PC-9 (cell line): ENCODE data around the gene BET1L. TPM values are rescaled to one million over a fixed set of nuclear protein-coding genes. Genes with fewer than 3 reads are reported as not detected.

Experiments
- BruUV-seq: library from RNA; stranded (reverse); fragments of 400-500 nt; replicated peaks from 2 replicates; lab custom pipeline; 2021; lab: Mats Ljungman, UMichigan
- CTCF ChIA-PET: fragments of 300-600 bp; sonication (Branson Sonifier 250); formaldehyde crosslinking; loops from one replicate; lab custom pipeline; 2022; ENCODE audit warnings: antibody characterized with exemption; lab: Charles Lee
- POLR2A ChIA-PET: fragments of 300-600 bp; sonication (Branson Sonifier 250); formaldehyde crosslinking; loops from one replicate; lab custom pipeline; 2022; ENCODE audit warnings: antibody characterized with exemption; ENCODE audit not compliant: unreplicated experiment; lab: Charles Lee
- DNase-seq, 2 experiments: peaks; one replicate each; pipeline versions ENCODE4 v3.0.0 to v3.0.0-alpha.2; 2015 to 2022; ENCODE audit warnings: mixed read lengths in 1 of 2
- H2AFZ ChIP-seq: fragments of 200-600 bp; sonication (generic); 2 replicates; pipeline ENCODE4 v1.8.1; 2017; ENCODE audit warnings: antibody characterized with exemption
- H3F3A ChIP-seq: fragments of 200-600 bp; sonication (generic); 2 replicates; pipeline ENCODE4 v1.8.1; 2017; ENCODE audit warnings: antibody characterized with exemption, mild to moderate bottlenecking, low read depth; ENCODE audit not compliant: insufficient read depth
- H3K27ac ChIP-seq: fragments of 200-600 bp; sonication (generic); 2 replicates; pipeline ENCODE4 v1.6.1; 2016; ENCODE audit warnings: mixed run types
- H3K27me3 ChIP-seq: fragments of 200-600 bp; sonication (generic); 2 replicates; pipeline ENCODE4 v1.6.1; 2016; ENCODE audit warnings: low read depth, mixed run types; ENCODE audit not compliant: insufficient read depth
- H3K36me3 ChIP-seq: fragments of 200-600 bp; sonication (generic); 2 replicates; pipeline ENCODE4 v1.6.1; 2016; ENCODE audit warnings: low read depth, mixed run types
- H3K4me1 ChIP-seq: fragments of 200-600 bp; sonication (generic); replicated peaks from 2 replicates; pipeline ENCODE4 v1.6.1; 2016; ENCODE audit warnings: mixed run types; ENCODE audit not compliant: insufficient read depth
- H3K4me2 ChIP-seq: fragments of 200-600 bp; sonication (generic); 2 replicates; pipeline ENCODE4 v1.6.1; 2017; ENCODE audit warnings: mixed run types
- H3K4me3 ChIP-seq: fragments of 200-600 bp; sonication (generic); 2 replicates; pipeline ENCODE4 v1.6.1; 2016; ENCODE audit warnings: mixed run types
- H3K79me2 ChIP-seq: fragments of 200-600 bp; sonication (generic); 2 replicates; pipeline ENCODE4 v1.6.1; 2017; ENCODE audit warnings: low read depth, mixed run types
- H3K9me2 ChIP-seq: fragments of 200-600 bp; sonication (generic); 2 replicates; pipeline ENCODE4 v1.8.1; 2017; ENCODE audit warnings: mild to moderate bottlenecking; ENCODE audit not compliant: insufficient read depth
- H3K9me3 ChIP-seq: fragments of 200-600 bp; sonication (generic); 2 replicates; pipeline ENCODE4 v1.8.1; 2016; ENCODE audit warnings: low read depth; ENCODE audit not compliant: insufficient read depth
- H4K20me1 ChIP-seq: fragments of 200-600 bp; sonication (generic); 2 replicates; pipeline ENCODE4 v1.8.1; 2017; ENCODE audit not compliant: insufficient read depth
- EZH2 ChIP-seq: fragments of 200-600 bp; sonication (generic); IDR thresholded peaks from 2 replicates; pipeline ENCODE4 v1.8.0; 2017; ENCODE audit warnings: antibody characterized with exemption, low read depth
- intact Hi-C: fragments of 100-400 bp; cut with micrococcal nuclease; formaldehyde crosslinking; loops from one replicate; pipeline ENCODE4 v1.10.0; 2022; ENCODE audit not compliant: unreplicated experiment
- total RNA-seq: library from RNA; stranded (reverse); gene quantifications from 2 replicates; pipeline ENCODE4 v1.2.3, GENCODE V29; 2021
- TF ChIP-seq, protein P1 (sequence below): fragments of 200-600 bp; sonication (generic); conservative IDR thresholded peaks from 2 replicates; pipeline ENCODE4 v1.6.1; 2017; ENCODE audit warnings: mixed run types, antibody characterized with exemption, mild to moderate bottlenecking, moderate library complexity

Gene BET1L
- total RNA-seq, 1 experiment from 2014 or later = 45.7 TPM

DNA sequence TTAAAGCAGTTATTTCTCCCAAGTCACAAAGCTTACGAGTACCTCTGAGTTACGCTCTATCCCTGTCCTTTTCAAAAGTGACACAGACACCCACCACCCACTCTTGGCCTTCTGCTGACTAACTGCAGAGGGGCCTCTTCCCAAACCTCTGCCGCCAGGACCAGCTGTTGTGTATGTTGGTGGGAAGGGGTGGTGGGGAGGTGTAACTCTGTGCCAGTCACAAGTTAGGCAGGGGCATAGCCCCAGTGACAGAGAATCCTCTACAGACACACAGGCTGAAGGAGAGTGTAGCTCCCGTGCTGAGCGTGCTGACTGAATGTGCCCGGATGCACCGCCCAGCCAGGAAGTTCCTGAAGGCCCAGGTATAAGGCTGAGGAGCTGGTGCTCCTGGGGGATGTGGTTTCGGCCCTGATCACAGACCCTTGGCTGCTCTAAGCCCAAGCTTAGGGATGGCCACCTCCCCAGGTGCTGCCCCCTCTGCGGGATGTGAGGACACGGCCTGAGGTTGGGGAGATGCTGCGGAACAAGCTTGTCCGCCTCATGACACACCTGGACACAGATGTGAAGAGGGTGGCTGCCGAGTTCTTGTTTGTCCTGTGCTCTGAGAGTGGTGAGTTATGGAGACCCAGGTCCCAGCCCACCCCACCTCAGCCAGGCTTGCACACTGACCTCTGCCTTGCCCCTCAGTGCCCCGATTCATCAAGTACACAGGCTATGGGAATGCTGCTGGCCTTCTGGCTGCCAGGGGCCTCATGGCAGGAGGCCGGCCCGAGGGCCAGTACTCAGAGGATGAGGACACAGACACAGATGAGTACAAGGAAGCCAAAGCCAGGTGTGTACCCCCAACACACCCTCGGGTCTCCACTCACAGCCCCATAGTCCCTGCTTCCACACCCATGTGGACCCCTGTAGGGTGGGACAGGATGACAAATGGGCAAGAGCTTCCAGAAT lies 5.2 kb upstream of the BET1L start:
- BruUV-seq = no TSS peak
- Histone ChIP-seq H3K27ac (no peak overlapping the region), H2AFZ (no peak overlapping the region), H3K9me3 (no peaks in the 10 kb centered on the region), H3K4me3 (no peak overlapping the region), H3K4me1 (peaks cover 11% of the 10 kb centered on the region), H3F3A (peaks cover 28% of the 10 kb centered on the region), H3K4me2 (no peak overlapping the region), H3K27me3 (no peaks in the 10 kb centered on the region), H3K79me2 (peaks cover 28% of the 10 kb centered on the region), H3K36me3 (no peaks in the 10 kb centered on the region), H3K9me2 (no peaks in the 10 kb centered on the region), H4K20me1 (no peaks in the 10 kb centered on the region)
- TF ChIP-seq, protein P1, sequence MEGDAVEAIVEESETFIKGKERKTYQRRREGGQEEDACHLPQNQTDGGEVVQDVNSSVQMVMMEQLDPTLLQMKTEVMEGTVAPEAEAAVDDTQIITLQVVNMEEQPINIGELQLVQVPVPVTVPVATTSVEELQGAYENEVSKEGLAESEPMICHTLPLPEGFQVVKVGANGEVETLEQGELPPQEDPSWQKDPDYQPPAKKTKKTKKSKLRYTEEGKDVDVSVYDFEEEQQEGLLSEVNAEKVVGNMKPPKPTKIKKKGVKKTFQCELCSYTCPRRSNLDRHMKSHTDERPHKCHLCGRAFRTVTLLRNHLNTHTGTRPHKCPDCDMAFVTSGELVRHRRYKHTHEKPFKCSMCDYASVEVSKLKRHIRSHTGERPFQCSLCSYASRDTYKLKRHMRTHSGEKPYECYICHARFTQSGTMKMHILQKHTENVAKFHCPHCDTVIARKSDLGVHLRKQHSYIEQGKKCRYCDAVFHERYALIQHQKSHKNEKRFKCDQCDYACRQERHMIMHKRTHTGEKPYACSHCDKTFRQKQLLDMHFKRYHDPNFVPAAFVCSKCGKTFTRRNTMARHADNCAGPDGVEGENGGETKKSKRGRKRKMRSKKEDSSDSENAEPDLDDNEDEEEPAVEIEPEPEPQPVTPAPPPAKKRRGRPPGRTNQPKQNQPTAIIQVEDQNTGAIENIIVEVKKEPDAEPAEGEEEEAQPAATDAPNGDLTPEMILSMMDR = no peak
- TF ChIP-seq EZH2 = no peak
- ChIA-PET POLR2A (no interaction called here), CTCF (no interaction called here)
- intact Hi-C loops = no loop called here
- DNase-seq = no peak

DNA sequence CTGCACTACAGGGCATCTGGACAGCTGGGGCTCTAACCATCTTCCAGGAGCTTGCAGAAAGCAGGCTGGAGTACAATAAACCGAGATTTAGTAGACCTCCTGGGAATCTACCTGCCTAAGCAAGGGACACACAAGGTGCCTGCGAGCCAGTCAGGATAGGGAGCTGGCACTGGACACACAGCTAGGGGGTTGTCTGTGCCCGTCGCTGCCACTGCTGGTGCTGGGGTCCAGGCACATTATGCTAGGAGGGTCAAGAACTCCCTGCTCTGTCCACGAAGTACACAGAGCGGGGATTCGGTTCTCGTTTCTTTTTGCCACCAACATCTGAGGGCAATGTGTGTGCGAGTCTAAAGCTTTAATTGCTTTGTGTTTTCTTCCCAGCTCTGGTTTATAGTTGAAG lies 4.5 kb upstream of the BET1L start:
- DNase-seq = no peak
- intact Hi-C loops = no loop called here
- no peaks in the 10 kb centered on the region for H4K20me1 ChIP-seq

DNA sequence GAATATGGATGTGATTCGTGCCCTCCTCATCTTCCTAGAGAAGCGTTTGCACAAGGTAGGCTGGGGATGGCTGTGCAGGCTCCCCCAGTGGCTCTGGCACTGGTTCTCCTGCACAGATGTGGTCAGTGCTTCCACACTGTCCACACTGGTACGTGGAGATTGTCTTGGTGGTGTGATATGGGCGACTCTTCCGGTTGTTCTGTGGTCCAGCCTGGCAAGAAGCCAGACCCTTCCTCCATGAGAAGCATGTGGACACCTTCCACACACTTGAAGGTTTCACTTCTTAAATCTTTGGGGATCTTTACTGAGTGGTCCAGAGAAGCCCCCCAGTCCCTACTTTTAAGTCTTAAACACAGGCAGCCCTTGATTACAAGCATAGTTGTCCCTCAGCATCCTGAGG lies 4.1 kb upstream of the BET1L start:
- H3K9me2 ChIP-seq = no peaks in the 10 kb centered on the region
- no TSS peak for BruUV-seq
- no peak for TF ChIP-seq EZH2
- TF ChIP-seq, protein P1 = no peak
- H3K36me3 ChIP-seq = no peaks in the 10 kb centered on the region
- H3K79me2 ChIP-seq = peaks cover 36% of the 10 kb centered on the region
- no peak overlapping the region for H3K4me2 ChIP-seq
- H4K20me1 ChIP-seq = no peaks in the 10 kb centered on the region
- no peaks in the 10 kb centered on the region for H3K9me3 ChIP-seq
- H3K27me3 ChIP-seq = no peaks in the 10 kb centered on the region
- intact Hi-C loops = no loop called here
- no peak overlapping the region for H3K27ac ChIP-seq
- ChIA-PET CTCF (no interaction called here), POLR2A (no interaction called here)
- H3F3A ChIP-seq = peaks cover 25% of the 10 kb centered on the region
- H3K4me1 ChIP-seq = peaks cover 11% of the 10 kb centered on the region
- no peak for DNase-seq
- H3K4me3 ChIP-seq = no peak overlapping the region
- H2AFZ ChIP-seq = no peak overlapping the region

More for the DNA sequence above, 4.5 kb upstream of the BET1L start:
- peaks cover 11% of the 10 kb centered on the region for H3K4me1 ChIP-seq
- ChIA-PET CTCF (no interaction called here), POLR2A (no interaction called here)
- H3K36me3 ChIP-seq = no peaks in the 10 kb centered on the region
- no peaks in the 10 kb centered on the region for H3K9me3 ChIP-seq
- TF ChIP-seq, protein P1 = no peak
- no peak for TF ChIP-seq EZH2
- no peaks in the 10 kb centered on the region for H3K9me2 ChIP-seq
- BruUV-seq = no TSS peak
- H2AFZ ChIP-seq = no peak overlapping the region
- peaks cover 28% of the 10 kb centered on the region for H3F3A ChIP-seq
- H3K79me2 ChIP-seq = peaks cover 32% of the 10 kb centered on the region
- no peak overlapping the region for H3K27ac ChIP-seq
- H3K4me2 ChIP-seq = no peak overlapping the region
- H3K4me3 ChIP-seq = no peak overlapping the region
- no peaks in the 10 kb centered on the region for H3K27me3 ChIP-seq
